ENCODE results near the gene SYNE3.

Gene SYNE3

DNA sequence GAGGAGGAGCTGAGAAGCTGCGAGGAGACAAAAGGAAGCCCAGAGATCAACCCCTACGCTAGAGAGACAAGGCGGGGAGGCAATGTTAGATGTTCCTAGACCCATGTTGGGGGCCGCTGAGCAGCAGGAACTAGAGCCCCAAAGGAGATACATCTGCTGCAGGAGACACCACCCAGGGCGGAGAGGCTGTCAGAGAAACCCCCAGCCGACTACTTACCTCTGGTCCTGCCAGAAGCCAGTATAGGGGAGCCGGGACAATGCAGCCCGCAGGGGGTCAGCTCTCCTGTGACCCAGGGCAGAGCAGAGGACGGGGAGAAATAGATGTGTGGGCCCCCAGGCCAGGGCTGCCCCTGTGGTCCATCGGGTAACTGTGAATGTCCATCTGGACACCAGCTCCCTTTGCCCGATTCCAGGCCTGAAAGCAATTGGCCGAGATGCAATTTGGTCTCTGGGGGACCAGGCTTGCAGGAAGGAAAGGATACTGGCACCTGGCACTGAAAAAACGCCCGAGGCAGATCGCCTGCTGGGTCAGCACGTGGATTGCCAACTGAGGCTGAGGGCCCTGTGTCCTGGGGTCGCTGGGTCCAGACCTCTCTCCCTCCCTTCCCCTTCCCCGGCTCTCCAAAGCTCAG, 34.9 kb downstream of the SYNE3 start:
- TF ChIP-seq, protein P1, sequence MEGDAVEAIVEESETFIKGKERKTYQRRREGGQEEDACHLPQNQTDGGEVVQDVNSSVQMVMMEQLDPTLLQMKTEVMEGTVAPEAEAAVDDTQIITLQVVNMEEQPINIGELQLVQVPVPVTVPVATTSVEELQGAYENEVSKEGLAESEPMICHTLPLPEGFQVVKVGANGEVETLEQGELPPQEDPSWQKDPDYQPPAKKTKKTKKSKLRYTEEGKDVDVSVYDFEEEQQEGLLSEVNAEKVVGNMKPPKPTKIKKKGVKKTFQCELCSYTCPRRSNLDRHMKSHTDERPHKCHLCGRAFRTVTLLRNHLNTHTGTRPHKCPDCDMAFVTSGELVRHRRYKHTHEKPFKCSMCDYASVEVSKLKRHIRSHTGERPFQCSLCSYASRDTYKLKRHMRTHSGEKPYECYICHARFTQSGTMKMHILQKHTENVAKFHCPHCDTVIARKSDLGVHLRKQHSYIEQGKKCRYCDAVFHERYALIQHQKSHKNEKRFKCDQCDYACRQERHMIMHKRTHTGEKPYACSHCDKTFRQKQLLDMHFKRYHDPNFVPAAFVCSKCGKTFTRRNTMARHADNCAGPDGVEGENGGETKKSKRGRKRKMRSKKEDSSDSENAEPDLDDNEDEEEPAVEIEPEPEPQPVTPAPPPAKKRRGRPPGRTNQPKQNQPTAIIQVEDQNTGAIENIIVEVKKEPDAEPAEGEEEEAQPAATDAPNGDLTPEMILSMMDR (IDR thresholded peaks at IDR 0.05; ENCODE audit: extremely low read depth, insufficient read depth, missing control alignments) = no peak
- no peak for DNase-seq (ENCODE audit: low spot score)
- in situ Hi-C loops (cut with MboI; ENCODE audit: low pct_unique_long_range_greater_than_20kb, low sequenced_read_pairs, unreplicated experiment) = no loop called here

DNA sequence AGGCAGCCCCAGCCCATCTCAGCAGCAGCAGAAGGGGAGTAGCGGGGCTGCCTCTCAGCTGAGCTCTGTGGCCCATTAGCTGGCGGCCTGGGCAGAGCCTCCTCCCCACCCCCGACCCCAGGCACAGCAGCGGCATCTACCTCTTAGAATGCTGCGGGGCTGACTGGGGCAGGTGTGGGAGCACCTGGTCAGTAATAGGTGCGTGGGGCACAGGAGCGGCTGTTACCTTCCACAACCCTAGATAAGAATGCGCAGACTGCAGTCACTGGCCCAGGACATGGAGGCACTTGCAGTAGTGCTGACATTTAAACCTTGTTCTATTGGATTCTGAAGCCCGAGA, 35.6 kb downstream of the SYNE3 start:
- in situ Hi-C loops (cut with MboI; ENCODE audit: low pct_unique_long_range_greater_than_20kb, low sequenced_read_pairs, unreplicated experiment) = no loop called here
- TF ChIP-seq, protein P1 (IDR thresholded peaks at IDR 0.05; ENCODE audit: extremely low read depth, insufficient read depth, missing control alignments) = no peak
- DNase-seq (ENCODE audit: low spot score) = no peak

DNA sequence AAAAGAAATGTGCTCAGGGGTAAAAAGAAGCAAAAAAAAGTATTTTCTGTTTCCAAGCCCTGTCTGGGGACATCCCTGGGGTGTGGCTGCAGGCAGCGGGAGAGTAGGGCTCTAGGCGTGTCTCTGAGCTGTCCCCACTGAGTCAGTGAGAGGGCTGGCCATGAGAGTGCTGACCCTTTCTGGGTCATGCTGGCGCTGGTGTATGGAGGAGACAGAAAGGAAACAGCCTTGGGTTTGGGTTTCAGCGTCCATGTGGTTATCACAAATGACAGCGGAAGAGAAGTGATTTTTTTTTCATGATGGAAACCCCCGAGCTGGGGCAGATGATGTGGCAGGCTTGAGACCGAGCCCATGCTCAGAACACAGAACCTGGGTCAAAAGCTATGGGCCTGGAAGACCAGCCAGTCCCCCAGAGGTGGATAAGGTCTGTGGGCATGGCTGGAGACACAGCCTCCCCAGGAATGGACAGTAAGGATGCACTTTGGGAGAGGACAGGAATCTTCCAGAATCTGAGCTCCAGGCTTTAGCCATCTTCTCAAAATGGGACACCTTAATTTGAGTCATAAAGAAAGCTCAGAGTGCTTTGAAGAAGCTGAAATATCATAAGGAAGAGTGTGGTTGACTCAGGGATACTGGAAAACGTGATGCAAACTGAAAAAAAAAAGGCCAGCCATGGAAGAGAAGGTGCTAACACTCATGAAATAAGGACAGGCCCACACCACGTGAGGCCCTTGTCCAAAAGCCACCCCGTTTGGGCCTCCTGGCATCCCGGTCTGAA, 36.2 kb downstream of the SYNE3 start:
- in situ Hi-C loops (cut with MboI; ENCODE audit: low pct_unique_long_range_greater_than_20kb, low sequenced_read_pairs, unreplicated experiment) = no loop called here
- peak; percentile 61 for DNase-seq (ENCODE audit: low spot score)
- TF ChIP-seq, protein P1 (IDR thresholded peaks at IDR 0.05; ENCODE audit: extremely low read depth, insufficient read depth, missing control alignments) = no peak

DNA sequence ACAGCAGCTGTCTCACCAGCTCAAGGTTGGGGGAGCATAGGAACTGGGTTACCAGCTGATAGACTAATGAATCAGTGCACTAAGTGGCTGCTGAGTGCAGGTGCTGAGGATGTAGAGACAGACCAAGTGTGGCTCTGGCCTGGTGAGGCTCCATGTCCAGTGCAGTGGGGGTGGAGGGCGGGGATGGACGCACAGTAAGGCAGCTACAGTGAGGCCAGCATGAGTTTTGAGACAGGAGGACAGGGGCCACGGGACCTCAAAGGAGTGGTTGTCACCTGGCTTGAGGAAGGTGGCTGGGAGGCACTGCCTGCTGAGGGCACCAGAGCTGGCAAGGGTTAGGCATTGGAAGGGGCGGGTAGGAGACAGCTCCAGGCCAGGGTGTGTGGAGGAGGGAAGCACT, 37.0 kb downstream of the SYNE3 start:
- no peak for DNase-seq (ENCODE audit: low spot score)
- TF ChIP-seq, protein P1 (IDR thresholded peaks at IDR 0.05; ENCODE audit: extremely low read depth, insufficient read depth, missing control alignments) = no peak
- in situ Hi-C loops (cut with MboI; ENCODE audit: low pct_unique_long_range_greater_than_20kb, low sequenced_read_pairs, unreplicated experiment) = no loop called here

DNA sequence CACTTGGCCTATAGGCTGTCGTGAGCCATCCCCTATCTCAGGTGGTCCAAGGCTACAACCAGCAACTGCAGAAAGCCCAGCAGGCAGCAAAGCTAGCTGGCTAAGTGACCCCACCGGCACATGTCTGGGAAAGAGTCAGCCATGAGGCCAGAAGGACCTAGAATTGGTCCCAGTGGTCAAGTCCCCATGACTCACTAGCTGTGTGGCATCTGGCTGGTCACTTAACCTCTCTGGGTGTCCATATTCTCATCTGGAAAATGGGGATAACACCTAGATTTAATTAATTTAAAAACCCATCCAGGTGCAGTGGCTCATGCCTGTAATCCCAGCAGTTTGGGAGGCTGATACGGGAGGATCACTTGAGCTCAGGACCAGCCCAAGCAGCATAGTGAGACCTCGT, 37.6 kb downstream of the SYNE3 start:
- TF ChIP-seq, protein P1 (IDR thresholded peaks at IDR 0.05; ENCODE audit: extremely low read depth, insufficient read depth, missing control alignments) = no peak
- in situ Hi-C loops (cut with MboI; ENCODE audit: low pct_unique_long_range_greater_than_20kb, low sequenced_read_pairs, unreplicated experiment) = no loop called here
- no peak for DNase-seq (ENCODE audit: low spot score)

DNA sequence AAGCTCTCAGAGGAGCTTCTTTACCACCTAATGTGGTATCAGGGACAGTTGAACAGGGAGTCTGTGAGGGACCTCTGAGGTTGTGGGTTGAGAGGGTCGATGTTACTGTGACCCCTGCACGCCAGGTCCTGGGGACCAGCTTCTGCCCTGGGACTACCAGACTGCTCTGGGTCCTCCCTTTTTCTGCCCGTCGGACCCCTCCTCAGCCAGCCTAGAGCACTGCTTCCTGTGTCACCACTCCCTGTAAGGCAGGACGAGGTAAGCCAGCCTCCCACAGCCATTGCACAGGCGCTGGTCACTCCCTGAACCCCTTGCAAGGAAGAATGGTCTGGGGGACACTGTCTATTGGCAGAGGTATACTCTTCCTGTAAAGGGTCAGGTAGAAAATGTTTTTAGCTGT, 38.1 kb downstream of the SYNE3 start:
- in situ Hi-C loops (cut with MboI; ENCODE audit: low pct_unique_long_range_greater_than_20kb, low sequenced_read_pairs, unreplicated experiment) = no loop called here
- TF ChIP-seq, protein P1 (IDR thresholded peaks at IDR 0.05; ENCODE audit: extremely low read depth, insufficient read depth, missing control alignments) = no peak
- DNase-seq (ENCODE audit: low spot score) = no peak
